Fibroblast of skin of left biceps (primary cell): ENCODE data around the gene IL3RA.
A peak's percentile ranks its signal among the peaks of the same experiment; 100 is the strongest.

Source experiments
- DNase-seq, 2 experiments: peaks; one replicate each; pipeline ENCODE4 v3.0.0-alpha.2; 2013; ENCODE audit warnings: low read depth in 2 of 2

Gene IL3RA

DNA sequence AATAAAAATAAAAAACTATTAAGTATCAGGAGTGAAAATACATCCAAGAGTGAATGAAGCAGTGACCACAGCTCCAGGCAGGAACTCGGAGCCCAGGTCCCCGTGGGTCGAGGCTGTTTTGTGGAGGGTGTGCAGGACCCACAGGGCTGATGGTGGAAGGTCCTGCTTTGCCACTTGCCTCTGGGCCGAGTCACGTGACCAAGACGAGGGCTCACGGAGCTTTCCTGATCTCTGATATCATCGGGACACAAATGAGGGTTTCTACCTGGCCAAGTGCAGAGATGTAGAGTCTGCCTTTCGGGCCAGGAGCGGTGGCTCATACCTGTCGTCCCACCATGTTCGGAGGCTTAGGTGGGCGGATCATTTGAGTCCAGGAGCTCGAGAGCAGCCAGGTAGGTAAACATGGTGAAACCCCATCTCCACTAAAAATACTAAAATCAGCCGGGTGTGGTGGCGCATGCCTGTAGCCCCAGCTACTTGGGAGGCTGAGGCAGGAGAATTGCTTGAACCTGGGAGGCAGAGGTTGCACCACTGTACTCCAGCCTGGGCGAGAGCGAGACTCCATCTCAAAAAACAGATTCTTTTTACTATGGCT lies 48.2 kb downstream of the IL3RA start:
- no peak for DNase-seq

DNA sequence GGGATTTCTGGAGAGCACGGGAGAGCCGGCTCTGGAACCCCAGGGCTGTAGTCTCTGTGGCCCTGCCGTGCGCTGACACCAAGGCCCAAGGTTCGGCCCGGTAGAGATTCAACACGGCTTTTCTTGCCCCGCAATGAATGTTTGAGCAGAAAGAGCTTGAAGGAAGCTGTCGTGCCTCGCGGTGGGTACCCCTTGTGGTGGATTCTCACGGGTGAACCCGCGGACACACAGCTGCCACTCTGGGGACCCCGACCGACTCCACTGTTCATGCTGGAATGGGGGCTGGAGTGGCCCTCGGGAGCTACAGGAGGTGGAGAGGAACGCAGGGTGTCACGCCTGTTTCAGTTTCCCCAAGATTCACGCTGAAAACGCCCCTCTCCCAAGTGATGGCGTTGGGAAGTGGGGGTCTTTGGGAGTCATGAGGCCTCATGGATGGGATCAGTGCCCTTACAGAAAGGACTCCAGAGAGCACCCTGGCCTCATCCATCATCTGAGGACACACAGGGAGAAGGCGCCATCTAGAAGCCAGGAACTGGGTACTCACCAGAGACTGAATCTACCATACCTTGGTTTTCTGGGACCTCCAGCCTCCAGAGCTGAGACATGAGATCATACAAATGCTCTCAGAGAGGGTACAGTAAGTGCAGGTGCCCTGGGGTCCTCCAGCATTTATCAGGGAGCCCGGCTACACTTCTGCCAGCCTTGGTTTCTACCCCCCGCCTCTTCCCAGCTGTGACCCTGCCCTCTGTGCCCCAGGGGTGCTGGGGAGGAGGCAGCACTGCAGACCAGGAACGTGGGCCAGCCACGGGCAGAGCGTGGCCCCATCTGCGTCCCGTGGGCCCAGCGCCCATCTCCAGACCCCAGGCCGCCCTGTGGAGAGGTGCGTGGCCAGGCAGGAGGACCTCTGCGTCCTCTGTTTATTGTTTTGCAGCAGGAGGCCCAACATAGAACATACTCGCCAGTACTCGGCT lies 49.0 kb downstream of the IL3RA start:
- no peak for DNase-seq

DNA sequence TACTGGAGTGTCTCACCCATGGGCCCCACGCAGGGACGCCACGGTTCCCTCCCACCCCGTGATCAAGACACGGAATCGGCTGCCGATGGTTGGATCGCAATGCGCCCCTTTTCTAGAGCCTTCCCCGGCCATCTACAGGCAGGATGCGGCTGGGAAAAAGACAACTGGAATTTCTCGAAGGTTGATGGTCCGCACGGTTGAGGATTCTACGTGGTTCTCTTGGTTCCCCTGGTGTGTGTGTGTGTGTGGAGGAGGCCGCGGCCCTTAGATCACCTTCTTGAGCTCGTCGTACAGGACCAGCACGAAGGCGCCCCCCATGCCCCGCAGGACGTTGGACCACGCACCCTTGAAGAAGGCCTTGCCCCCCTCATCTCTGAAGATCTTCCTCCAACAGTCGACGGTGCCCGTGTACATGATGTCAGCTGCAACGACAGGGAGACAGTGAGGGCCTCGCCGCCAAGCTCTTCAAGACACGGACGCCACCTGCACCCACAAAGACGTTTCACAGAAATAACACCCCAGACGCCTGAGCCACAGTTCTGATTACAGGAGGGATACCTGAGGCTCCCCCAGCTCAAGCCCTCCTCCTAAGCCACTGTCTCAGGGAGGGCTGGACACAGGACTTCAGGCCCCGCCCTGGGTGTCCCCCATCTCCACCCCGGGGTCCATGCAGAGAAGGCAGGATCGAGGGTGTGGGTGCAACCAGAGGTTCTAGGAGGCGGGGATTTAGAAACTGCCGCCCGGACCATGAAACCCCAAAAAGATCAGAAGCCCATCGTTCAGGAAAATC lies 49.9 kb downstream of the IL3RA start:
- no peak for DNase-seq

DNA sequence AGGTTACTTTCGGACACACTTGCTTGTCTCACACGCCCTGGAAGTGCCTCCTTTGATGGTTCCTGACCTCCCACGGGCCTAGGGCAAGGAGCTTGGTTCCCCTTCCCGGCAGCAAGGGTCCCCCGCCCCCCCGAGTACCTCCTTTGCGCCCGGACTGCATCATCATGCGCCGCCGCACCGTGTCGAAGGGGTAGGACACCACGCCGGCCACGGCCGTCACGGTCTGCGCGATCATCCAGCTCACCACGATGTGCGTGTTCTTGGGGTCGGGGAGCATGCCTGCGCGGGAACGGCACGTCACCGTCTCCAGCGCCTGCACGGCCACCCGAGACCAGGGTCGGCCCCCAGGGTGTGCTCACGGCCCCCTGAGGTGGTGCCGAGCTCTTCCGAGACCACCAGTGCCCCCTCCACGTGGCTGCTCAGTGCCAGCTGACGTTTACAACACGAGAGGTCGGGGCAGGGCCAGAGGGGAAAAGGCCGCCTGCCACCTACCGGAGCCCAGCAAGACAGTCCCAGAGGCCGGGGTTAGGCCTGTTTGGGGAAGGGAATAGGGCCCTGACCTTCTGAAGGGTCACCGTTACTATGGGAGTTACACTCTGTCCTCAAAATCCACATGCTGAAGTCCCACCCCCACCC lies 50.7 kb downstream of the IL3RA start:
- no peak for DNase-seq

DNA sequence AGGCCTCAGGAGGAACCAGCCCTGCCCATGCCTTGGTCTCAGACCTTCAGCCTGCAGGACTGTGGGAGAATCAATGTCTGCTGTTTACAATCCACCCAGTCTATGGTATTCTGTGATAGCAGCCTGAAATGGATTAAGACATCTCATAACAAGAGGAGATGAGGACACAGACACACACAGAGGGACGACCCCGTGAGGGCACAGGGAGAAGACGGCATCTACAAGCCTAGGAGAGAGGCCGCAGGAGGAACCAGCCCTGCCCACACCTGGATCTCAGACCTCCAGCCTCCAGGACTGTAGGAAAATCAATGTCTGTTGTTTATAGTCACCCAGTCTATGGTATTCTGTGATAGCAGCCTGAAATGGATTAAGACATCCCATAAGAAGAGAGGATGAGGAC lies 52.1 kb downstream of the IL3RA start:
- no peak for DNase-seq

DNA sequence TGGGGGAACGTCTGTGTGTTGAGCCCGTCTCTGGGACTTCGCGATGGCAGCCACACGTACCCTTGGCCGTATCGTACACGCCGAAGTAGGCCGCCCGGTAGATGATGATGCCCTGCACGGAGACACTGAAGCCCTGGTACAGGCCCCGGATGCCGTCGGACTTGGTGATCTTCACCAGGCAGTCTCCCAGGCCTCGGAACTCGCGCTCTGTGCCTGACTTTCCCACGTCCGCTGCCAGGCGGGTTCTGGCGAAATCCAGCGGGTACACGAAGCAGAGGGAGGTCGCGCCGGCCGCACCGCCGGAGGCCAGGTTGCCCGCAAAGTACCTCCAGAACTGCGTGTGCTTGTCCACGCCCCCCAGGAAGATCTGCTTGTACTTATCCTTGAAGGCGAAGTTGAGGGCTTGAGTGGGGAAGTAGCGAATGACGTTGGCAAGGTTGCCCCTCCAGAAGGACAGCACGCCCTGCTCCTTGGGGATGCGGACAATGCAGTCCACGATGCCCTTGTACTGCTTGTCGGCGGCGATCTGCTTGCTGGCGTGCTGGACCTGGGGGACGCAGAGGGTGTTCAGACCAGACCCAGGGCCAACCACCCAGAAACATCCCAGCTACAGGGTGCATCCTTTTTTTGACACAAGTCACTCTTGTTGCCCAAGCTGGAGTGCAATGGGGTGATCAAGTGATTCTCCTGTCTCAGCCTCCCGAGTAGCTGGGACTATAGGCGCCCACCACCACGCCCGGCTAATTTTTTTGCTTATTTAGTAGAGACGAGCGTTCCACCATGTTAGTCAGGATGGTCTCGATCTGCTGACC lies 52.8 kb downstream of the IL3RA start:
- DNase-seq, result no peak

DNA sequence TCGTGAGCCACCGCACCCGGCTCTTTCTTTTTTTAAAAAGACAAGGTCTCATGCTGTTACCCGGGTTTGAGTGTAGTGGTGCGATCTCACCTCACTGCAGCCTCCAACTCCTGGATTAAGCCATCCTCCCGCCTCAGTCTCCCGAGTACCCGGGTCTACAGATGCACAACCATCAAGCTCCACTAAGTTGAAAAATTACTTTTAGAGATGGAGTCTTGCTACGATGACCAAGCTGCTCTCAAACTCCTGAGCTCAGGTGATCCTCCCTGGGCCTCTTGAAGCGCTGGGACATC lies 53.4 kb downstream of the IL3RA start:
- DNase-seq, result no peak

DNA sequence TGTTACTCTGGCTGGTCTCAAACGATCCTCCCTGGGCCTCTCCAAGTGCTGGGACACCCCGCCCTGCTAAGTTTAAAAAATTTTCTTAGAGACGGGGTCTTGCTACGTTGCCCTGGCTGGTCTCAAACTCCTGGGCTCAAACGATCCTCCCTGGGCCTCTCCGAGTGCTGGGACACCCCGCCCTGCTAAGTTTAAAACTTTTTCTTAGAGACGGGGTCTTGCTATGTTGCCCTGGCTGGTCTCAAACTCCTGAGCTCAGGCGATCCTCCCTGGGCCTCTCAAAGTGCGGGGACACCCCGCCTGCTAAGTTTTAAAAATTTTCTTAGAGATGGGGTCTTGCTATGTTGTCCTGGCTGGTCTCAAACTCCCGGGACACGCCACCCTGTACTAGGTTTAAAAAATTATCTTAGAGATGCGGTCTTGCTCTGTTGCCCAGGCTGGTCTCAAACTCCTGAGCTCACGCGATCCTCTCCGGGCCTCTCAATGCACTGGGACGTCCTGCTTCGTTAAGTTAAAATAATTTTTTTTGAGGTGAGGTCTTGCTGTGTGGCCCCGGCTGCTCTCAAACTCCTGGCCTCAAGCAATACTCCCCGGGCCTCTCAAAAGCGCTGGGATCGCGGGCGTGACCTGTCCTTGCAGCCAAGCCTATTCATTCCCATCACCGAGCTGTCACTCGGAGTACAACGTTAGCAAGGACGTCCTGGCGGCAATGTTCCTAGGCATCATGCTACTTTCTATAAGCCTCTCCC lies 54.2 kb downstream of the IL3RA start:
- no peak for DNase-seq

DNA sequence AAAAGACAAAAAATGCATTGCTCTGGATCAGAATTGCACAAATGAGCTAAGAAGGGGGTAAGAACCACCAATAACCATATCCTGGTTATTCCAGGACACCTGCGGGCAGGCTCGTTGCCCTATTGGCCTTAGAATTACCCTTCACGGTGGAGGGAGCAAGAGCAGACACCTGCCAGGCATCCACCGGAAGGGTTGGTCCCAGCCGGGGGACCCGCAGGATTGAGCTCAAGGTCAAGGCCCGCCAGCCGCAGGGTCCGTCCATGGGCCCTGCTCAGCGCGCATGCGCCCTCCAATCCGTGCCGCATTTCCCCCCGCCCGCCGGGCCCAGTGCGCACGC lies 54.8 kb downstream of the IL3RA start:
- DNase-seq, result no peak

DNA sequence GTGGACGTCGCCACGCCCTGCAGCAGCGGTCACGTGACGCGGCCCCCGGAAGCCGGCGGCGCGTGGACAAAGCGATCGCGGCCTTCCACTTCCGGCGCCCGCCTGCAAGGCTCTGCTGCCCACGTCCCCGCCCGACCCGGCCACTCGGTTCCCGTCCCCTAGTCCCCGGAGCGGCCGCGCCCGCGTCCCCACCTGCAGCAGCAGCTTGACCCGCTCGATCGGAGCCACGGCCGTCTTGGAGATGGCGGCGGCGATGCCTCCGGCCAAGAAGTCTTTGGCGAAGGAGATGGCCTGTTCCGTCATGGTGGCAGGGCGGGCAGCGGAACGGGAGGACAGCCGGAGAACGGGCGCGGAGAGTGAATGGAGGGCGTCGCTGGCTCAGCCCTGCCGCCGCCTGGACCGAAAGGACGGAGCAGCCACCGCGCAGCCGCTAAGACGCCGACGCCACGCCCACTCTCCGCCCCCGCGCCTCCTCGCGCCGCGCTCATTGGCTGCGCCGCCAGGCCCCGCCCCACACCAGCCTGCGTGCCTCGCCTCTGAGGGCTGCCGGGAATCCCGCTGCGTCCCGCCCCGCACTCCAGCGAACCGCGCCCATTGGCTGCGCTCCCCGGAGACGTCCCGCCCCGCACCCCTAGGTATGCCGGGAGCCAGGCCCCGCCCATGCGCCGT lies 55.3 kb downstream of the IL3RA start, which contains the start of gene SLC25A6:
Gene SLC25A6, minus strand, starts transcription at position 407 of the 669 bp plus-strand sequence. Its CDS starts 104 bp downstream, at position 303.
- DNase-seq, result peak; percentile 94

DNA sequence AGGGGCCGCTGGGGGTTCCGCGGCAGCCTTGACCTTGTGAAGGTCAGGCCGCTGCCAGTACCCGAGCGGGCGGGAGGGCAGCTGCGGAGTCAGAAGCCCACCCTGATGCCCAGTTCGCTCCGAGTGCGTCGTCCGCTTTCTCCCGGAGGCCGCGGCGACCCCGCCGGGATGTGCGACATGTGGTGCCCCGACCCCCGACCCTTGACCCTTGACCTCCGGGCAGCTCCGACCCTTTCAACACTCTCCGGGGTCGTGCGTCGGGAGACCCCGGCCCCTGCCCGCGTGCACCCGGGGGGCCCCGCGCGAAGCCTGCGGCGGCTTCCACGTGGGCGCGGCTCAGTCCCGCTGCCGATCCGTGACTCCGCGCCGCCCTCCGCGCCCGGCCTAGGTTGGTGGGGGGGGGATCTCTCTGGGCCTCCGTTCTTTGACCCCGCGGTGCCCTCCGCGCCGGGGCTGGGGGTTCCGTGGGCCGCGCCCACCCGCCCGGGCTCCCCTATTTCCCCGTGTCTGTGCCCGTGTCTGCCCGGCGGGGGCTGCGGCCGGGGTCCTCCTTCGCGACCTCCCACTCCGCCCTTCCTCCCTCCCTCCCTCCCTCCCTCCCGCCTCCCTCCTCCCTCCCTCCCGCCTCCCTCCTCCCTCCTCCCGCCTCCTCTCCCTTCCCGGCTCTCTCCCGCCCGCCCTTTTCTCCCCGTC lies 55.9 kb downstream of the IL3RA start:
- peak; percentile 33 to 35 for DNase-seq

DNA sequence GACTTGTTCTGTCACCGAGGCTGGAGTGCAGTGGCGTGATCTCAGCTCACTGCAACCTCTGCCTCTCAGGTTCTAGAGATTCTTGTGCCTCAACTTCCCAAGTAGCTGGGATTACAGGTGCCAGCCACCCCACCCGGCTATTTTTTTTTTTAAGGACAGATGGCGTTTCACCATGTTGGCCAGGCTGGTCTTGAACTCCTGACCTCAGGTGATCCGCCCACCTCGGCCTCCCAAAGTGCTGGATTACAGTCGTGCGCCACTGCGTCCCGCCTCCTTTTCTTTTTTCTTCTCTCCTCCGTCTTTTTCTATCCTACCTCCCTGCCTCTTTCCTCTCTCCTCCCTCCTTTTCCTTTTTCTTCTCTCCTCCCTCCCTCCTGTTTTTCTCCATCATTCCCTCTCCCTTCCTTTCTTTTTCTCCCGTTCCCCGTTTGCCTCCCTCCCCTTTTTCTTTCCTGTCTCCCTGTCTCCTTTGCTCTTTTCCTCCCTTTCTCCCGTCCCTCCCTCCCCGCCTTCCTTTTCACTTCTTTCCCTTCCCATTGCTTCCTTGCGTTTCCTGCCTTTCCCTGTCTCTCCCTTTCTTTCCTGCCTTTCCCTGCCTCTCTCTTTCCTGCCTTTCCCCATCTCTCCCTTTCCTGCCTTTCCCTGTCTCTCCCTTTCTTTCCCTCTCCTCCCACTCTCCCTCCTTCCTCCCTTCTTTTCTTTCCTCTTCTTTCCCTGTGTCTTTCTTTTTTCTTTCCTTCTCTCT lies 57.5 kb downstream of the IL3RA start:
- DNase-seq, result no peak

DNA sequence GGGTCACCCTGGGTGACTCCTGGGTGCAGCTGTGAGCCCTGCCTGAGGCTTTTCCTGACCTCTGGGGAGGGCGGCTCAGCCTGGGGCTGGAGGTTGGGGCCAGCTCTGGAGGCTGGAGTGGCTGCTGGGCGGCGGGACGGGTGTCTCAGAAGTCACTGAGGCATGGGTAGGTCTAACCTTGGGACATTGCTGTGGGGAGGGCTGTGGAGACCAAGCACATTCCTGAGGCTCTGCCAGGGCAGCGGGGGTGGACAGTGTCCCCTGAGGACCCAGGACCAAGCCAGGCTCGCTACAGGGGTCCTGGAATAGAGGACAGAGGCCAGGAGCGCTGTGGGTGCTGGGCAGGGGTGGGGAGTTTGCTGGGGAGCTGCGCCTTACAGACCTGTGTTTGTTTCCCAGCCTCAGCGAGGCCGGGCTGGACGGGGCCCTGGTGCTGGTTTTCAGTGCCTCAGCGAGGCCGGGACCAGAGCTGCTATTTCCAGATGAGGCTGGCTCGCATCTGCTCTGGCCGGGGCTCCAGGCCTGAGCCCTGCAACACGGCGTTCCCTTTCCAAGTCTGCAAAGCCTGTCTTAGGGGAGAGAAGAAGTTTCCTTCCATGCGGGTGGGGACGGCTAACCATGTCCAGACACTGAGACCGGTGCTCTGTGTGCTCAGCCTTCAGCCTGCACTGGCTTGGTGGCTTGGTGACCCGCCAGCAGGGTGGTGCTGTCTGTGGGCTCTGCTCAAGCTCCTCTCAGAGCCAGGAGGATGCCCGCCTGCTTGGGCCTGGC lies 58.3 kb downstream of the IL3RA start:
- DNase-seq, result no peak

DNA sequence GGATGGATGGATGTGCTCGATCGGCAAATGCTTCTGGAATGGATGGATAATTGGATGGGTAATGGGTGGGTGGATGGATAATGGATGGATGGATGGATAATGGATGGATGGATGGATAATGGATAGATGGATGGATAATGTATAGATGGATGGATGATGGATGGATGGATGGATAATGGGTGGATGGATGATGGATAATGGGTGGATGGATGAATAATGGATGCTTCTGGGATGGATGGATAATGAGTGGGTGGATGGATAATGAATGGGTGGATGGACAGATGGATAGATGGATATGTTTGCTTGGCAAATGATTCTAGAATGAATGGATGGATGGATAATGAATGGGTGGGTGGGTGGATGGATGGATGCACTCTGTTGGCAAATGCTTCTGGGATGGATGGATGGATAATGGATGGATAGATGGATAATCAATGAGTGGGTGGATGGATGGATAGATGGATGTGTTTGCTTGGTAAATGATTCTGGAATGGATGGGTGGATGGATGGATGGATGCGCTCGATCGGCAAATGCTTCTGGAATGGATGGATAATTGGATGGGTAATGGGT lies 59.1 kb downstream of the IL3RA start:
- no peak for DNase-seq

DNA sequence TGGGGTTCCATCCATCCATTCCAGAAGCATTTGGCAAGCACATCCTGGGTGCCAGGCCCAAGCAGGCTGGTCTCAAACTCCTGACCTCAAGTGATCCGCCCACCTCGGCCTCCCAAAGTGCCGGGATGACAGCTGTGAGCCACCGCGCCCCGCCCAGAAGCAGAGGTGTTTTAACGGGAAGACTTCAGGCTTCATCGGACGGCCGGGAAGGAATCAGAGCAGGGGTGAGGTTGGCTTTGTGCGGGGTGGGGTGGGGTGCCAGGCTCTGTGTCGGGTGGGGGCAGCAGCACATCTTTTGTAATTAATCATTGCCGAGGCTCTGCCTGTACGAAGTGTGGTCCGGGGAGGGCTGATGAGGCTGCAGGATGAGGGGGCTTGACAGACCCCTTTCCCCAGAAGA lies 60.4 kb downstream of the IL3RA start:
- no peak for DNase-seq

DNA sequence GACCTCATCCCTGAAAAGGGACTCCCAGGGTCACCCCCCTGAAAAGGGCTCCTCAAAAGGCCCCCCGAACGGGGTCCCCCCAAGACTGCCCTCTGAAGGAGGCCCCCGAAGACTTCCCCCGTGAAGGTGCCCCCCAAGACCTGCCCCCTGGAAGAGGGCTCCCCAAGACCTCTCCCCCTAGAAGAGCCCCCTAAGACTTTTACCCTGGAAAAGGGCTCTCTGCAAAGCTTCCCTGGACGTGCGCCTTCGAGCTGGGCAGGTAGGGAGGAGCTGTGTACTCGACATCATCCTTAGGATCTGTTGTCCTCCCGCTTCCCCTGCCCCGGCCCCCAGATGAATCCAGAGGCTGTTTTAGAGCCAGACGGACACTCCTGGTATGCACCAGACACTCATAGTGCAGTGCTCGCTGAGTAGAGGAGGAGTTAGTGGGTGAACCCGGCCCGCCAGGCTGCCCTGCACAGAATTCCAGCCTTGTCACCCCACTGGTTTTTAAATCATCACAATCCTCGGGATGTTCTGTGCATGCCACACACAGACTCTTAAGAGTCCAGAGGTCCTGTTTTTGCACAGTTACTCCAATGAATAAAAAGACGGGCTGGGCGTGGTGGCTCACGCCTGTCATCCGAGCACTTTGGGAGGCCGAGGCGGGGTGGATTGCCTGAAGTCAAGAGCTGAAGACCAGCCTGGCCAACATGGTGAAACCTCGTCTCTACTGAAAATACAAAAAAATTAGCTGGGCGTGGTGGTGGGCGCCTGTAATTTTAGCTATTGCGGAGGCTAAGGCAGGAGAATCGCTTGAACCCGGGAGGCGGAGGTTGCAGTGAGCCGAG lies 61.1 kb downstream of the IL3RA start:
- no peak for DNase-seq
